CD4-positive, alpha-beta T cell treated with Interleukin-4 for 1 hour (primary cell): ENCODE results near the gene DNAH5.

ENCODE experiments used
- DNase-seq, 2 donors: peaks; one replicate each; pipeline ENCODE4 v3.0.0-alpha.2; 2020 to 2022

DNAH5 gene

DNA sequence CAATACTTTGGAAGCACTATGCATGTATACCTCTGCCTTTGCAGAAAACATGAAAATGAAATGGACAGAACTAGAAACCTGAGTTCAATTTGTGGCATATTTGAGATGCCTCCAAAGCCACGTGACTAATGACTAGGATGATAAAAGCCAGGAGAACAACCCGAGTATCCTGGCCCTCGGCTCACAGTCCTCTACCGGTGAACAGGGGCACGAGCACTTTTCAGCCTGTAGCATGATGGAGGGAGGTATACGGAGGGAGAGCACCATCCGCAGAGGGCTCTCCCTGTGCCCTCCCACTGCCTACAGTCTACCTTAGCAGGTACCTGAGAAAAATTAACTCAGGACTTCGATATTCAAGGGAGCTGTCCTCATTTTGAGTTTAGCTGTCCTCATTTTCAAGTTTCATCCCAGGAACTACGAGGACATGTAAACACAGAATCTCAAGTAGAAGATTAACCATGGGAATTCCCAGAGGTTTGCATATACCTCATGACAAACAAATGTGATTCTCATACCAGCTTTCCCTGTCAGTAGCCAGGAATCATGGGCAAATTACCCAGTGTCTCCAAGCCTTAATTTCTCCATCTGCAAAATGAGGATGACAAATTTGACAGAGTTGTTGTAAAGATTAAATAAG is 249.3 kb downstream of the DNAH5 start:
- DNase-seq: no peak

DNA sequence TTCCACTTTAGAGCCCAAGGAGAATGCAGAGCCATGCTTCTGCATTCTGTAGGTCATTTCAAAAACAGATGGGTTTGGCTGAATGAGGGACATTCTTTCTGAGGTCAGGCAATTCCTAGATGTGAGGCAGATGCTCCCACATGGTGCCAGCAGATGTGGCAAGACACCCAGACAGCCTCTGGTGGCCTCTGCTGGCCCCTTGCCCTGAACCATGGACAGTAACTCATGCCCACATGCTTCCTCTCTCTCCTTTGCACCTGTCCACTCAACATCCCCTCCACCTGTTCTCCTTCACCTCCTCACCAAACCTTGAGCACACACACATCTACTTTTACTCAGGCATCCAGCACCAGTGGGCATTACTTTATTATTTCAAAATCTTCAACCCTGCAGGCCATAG is 252.3 kb downstream of the DNAH5 start:
- no peak for DNase-seq

DNA sequence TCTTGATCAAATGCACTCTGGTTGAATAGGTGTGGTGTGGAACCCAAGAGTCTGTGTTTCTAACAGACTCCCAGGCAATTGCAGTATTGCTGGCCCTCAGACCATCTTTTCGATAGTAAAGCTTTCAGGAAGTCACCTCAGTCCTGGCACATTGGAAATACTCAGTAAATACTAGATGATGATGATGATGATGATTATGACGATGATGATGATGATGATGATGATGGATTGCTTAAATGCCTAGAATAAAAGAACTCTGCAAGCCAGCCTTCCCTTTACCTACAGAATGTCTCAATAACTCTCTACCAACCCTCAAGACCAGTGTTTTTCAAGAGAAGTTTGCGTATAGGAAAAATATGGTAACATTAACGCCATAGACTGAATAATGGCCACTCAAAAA is 268.0 kb downstream of the DNAH5 start:
- no peak for DNase-seq

DNA sequence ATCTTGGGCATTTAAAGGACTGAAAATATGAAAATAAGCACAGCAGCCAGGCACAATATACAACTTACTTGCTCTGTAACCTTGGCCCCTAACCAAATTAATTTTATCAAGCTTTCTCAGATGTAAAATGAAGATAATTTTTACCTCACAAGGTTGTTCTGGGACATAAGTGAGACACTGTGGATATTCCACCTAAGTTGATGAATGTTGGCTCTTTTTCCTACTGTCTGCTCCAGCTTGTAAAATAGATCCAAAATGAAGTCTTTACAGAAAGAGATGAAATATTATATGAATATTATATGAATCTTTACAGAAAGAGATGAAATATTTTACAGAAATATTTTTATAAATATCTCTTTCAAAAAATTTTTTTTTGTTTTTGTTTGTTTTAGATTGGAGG is 270.1 kb downstream of the DNAH5 start:
- DNase-seq: no peak

DNA sequence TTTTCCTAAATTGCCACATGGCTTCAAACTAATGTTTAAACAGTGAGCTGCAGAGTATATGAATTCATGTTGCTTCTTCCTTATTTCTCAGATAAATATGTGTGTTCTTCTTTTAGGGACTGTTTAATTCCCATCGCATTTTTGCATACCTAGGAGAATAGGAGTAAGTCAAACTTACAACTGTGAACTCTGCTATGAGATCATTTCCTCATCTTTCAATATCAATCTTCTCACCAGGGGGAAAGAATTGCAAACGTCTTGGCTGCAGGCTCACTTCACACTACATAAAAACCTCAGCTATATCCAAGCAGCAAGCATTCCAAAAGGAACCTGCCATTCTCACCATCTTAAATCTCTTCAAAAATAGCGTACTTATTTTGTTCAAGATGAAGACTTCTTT is 271.0 kb downstream of the DNAH5 start:
- no peak for DNase-seq

DNA sequence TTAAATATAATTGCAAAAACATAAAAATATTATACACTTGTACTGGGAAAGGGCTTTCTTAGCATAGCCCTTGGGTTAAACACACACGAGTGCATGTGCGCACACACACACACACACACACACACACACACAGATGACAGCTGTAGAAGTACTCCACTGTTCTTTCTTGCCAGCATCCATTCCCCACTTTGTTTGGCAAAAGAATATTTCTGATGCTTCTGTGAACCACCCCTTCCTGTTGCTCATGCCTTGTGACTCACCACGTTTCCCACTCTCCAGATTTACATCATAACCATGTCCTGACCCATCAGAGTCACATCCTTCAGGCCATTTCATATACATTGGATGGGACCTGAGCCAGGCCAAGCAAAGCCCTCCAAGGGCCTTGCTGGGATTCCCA is 280.1 kb downstream of the DNAH5 start:
- no peak for DNase-seq

DNA sequence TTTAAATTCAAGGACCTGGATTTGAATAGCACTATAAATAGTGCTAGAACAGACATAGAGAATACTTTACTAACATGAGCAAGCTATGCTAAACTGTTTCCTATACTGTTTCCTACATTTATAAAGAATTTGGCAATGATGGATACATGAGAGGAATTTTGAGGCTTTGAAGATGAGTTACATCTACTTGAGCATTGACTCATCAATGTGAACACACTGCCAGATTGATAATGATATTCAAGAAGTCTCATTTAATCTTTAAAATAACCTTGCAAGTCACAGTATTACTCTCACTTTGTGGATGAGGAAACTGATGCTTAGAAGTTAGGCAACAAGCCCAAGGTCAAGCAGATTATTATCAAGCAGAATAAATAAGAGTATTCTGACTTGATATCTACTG is 281.9 kb downstream of the DNAH5 start:
- no peak for DNase-seq

DNA sequence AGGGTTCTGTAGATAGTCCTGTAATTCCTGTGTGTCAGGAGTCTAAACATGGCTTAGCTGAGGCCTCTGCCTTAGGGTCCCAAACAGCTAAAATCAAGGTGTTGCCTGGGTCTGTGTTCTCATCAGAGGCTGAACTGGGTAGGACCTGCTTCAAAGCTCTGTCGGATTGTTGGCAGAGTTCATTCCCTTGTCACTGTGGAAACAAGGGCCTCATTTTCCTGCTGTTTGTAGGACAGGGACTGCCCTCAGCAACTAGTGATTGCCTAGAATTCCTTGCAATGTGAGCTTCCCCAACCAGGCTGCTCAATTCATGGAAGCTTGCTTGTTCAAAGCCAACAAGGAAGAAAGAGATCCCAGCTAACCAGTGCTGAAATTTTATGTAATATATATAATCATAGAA is 283.2 kb downstream of the DNAH5 start:
- no peak for DNase-seq

DNA sequence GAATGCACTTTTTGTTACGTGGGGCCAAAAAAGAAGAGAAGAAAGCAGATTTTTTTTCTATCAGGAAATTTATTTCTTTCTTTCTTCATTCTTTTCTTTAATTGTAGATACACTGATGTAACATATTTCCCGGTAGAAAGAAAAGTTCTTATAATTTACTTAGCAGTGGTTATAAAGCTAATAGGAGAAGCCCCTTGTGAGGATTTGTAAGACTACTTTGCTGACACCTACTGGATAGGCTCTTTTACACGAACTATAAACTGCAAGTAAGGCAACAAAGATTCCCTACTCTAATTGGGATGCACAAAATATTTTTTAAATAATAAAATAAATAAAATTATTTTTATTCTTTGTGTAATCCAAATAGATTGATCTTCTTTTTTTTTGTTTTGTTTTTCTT is 284.4 kb downstream of the DNAH5 start:
- no peak for DNase-seq

DNA sequence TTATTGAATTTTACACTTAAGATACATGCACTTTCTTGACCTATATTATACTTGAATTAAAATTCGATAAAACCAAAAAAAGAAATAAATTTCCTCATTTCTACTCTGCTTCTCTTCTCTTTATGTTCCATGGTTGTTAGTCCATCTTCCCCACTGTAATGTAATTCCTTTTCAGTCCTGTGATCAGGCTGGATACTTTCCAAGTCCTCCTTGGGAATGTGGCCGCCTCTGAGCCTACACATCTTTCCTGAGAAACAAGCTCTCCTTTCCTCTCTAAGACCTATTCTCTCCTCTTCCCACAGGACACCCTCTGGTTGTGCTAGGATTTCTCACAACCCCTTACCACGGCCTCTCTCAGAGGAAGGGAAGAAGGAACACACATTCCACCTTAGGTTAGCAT is 285.1 kb downstream of the DNAH5 start:
- no peak for DNase-seq

DNA sequence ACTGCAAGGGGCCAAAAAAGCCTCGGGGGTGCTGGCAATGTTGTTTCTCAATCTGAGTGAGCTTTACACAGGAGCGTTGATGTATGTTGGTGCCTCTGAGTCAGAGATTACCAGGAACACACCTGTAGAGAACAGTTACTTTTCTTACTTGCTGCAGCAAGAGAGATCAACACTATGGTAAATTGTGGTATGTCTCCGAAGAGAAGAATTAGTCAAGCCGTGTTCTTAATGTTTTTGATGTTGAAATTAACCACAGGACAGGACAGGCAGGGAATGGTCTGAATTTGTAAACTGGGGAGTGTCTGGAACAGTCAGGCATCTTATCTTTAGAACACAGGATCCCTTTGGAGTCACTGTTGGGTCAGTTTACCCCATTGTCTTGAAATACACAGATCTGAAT is 285.7 kb downstream of the DNAH5 start:
- DNase-seq: no peak

DNA sequence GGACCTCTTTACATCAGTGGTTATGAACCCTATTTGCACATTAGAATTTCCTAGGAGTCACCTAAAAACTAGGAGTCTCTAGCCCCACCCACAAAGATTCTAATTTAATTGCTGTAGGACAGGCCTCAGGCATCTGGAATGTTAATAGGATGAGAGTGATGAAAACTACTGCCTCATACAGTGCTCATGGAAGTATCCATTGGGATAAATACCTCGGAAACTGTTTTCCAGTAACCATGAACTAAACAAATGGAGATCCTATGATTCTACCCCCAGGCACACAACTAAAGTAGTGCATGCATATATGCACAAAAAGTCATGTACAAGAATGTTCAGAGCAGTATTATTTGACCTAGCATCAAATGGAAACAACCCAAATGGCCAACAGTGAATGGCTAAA is 286.3 kb downstream of the DNAH5 start:
- DNase-seq: no peak

DNA sequence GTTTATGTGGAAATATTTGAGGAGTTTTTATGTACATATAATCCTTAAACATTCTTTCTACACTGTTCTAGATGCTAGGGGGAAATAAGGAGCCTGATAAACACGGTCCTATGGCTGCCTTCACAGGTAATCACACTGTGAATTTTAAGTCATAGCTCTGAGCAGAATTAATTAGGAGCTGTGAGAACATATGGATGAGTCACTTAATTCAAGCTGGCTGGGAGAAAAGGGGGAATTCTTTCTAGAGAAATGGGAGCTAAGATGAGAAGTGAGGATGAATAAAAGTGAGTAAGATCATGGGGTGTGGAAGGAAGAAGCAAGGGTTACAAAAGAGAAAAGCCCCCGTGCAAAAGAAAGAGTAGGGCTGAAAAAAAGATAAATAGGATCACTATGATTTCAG is 290.8 kb downstream of the DNAH5 start:
- DNase-seq: no peak

DNA sequence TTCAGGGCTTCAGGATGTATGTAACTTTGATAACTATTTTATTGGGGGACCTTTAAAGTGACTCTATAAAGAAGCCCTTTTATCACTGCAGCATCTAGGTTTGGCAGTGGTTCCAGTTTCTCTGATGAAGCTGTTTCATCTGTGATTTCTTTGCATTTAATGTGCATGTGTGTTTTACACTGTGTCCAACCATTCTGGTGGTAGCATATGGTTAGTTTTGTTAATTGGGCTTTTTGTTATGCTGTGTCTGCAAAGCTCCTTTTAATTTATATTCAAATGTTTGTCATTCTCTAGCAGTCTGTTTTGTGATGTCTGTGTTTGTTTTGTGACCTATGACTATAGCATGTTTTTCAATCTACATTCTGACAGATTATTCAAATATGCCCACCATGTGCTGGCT is 294.8 kb downstream of the DNAH5 start:
- no peak for DNase-seq

DNA sequence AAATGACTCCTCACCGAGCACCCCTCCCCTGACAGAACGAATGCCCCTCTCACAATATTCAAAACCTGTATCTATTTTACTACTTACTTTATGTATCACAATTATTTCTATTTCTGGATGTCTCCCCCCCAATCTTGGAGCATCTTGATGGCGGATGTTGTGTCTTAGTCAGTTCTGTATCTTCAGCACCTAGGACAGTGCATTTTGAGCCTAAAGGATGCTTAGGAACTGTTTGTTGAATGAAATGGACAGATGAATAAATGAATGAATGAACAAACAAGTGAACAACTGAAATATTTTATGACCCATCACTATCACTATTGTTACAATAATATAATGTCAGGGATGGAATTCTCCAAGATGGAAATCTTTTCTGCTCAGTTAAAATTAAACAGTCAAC is 295.7 kb downstream of the DNAH5 start:
- DNase-seq: no peak

DNA sequence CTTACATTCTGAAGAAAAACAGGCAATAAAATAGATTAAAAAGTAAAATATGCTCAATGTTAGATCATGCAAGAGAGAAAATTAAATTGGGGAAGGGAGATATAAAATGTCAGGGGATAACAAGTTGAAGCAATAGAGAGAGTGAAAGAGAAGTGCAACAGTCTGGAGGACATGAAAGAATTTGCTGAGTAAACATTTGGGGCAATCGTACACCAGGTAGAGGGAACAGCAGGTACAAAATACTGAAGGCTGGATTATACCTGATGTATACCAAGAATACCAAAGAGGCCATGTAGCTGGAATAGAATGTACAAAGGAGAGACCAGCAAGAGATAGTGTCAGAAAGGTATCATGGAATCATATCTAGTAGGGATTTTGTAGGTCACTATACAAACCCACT is 300.8 kb downstream of the DNAH5 start:
- DNase-seq: no peak

DNA sequence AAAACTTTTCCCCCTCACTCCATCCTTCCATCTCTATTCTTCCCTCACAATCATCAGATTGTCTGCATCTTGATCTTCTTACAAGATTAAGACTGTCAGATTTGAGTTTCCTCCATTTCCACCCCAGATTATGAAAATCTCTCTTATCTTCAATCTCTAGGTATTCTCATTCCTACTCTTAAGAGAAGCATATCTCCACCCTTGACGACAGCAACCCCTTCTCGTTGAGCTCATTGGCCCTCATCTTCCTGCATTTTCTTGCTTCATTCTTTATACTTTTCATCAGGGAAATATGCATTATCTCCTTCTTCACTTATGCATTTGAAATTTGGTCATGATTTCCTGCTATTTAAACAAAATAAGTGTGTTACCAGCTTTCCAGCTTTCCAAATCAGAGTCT is 301.3 kb downstream of the DNAH5 start:
- no peak for DNase-seq
